ENCODE data around the gene PAOX.
"Not testable (repeated sequence)": the region's sequence is repeated elsewhere in the genome, so short reads cannot be mapped to it uniquely, and the experiment has no call there.

DNA sequence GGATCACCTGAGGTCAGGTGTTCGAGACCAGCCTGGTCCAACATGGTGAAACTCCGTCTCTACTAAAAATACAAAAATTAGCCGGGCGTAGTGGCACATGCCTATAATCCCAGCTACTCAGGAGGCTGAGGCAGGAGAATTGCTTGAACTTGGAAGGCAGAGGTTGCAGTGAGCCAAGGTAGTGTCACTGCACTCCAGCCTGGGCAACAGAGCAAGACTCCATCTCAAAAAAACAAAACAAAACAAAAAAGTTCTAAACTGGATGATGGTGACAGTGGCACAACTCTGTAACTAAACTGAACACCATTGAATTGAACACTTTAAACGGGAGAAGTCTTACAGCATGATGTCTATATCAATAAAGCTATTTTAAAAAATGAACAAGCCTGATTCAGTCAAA, 2.9 kb upstream of the PAOX start:
- not testable (repeated sequence) for TF ChIP-seq POLR2A (IDR thresholded peaks at IDR 0.05)
- TF ChIP-seq, protein P1, sequence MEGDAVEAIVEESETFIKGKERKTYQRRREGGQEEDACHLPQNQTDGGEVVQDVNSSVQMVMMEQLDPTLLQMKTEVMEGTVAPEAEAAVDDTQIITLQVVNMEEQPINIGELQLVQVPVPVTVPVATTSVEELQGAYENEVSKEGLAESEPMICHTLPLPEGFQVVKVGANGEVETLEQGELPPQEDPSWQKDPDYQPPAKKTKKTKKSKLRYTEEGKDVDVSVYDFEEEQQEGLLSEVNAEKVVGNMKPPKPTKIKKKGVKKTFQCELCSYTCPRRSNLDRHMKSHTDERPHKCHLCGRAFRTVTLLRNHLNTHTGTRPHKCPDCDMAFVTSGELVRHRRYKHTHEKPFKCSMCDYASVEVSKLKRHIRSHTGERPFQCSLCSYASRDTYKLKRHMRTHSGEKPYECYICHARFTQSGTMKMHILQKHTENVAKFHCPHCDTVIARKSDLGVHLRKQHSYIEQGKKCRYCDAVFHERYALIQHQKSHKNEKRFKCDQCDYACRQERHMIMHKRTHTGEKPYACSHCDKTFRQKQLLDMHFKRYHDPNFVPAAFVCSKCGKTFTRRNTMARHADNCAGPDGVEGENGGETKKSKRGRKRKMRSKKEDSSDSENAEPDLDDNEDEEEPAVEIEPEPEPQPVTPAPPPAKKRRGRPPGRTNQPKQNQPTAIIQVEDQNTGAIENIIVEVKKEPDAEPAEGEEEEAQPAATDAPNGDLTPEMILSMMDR (IDR thresholded peaks at IDR 0.05): not testable (repeated sequence)

Measured in right lobe of liver (tissue), 4 donors.